IMR-90 (cell line): ENCODE results near the gene METTL2A. TPM values are rescaled to one million over a fixed set of nuclear protein-coding genes. Genes with fewer than 3 reads are reported as not detected.
"Not testable (repeated sequence)": the region's sequence is repeated elsewhere in the genome, so short reads cannot be mapped to it uniquely, and the experiment has no call there.

Experiments
- ATAC-seq: fragments of 200-7000 bp; cut with Tn5 transposase; 2 replicates; pipeline ENCODE4 v1.9.1; 2020; ENCODE audit warnings: low read depth, mild to moderate bottlenecking, moderate library complexity
- BruUV-seq: library from RNA; stranded (reverse); fragments of 400-500 nt; replicated peaks from 2 replicates; lab custom pipeline; 2021; lab: Mats Ljungman, UMichigan
- CTCF ChIA-PET: fragments of 300-600 bp; formaldehyde crosslinking; extraction: SDS; loops from one replicate; lab custom pipeline; 2021; ENCODE audit warnings: antibody characterized with exemption; lab: Yijun Ruan, JAX
- POLR2A ChIA-PET: fragments of 300-600 bp; sonication (Branson Sonifier 250); formaldehyde crosslinking; loops from one replicate; lab custom pipeline; 2022; ENCODE audit warnings: antibody characterized with exemption; ENCODE audit not compliant: unreplicated experiment; lab: Charles Lee
- DNase-seq: peaks from one replicate; pipeline ENCODE4 v3.0.0; 2013
- H2AFZ ChIP-seq: replicated peaks from 2 replicates; pipeline ENCODE3; 2013; ENCODE audit warnings: low read length, mild to moderate bottlenecking; ENCODE audit not compliant: poor library complexity
- H2AK5ac ChIP-seq: 2 replicates; pipeline ENCODE4 v1.6.1; 2013; ENCODE audit warnings: low read depth, low read length, inconsistent platforms
- H2AK9ac ChIP-seq: replicated peaks from 2 replicates; pipeline ENCODE3; 2013; ENCODE audit warnings: mild to moderate bottlenecking, low read depth, low read length, moderate library complexity; ENCODE audit not compliant: poor library complexity
- H2BK120ac ChIP-seq: 2 replicates; pipeline ENCODE4 v1.6.1; 2013; ENCODE audit warnings: low read depth, low read length, inconsistent platforms
- H2BK15ac ChIP-seq: 3 replicates; pipeline ENCODE4 v1.6.1; 2013; ENCODE audit warnings: low read depth, low read length, inconsistent platforms
- H2BK20ac ChIP-seq: 2 replicates; pipeline ENCODE4 v1.6.1; 2013; ENCODE audit warnings: low read depth, mild to moderate bottlenecking, inconsistent platforms, low read length, moderate library complexity
- H2BK5ac ChIP-seq: 2 replicates; pipeline ENCODE4 v1.6.1; 2013; ENCODE audit warnings: mild to moderate bottlenecking, low read depth, low read length, inconsistent platforms; ENCODE audit not compliant: poor library complexity, severe bottlenecking
- H3K14ac ChIP-seq: replicated peaks from 2 replicates; pipeline ENCODE4 v1.6.1; 2013; ENCODE audit warnings: low read depth, low read length, inconsistent platforms
- H3K18ac ChIP-seq: 2 replicates; pipeline ENCODE4 v1.6.1; 2013; ENCODE audit warnings: low read depth, low read length, control low read depth
- H3K23ac ChIP-seq: 2 replicates; pipeline ENCODE4 v1.6.1; 2013; ENCODE audit warnings: low read depth, low read length, inconsistent platforms
- H3K27ac ChIP-seq: 2 replicates; pipeline ENCODE4 v1.5.1; 2013; ENCODE audit warnings: mild to moderate bottlenecking, control low read depth, low read length; ENCODE audit not compliant: insufficient read depth
- H3K27me3 ChIP-seq: 2 replicates; pipeline ENCODE4 v1.6.1; 2013; ENCODE audit warnings: low read length; ENCODE audit not compliant: control insufficient read depth, insufficient read depth
- H3K36me3 ChIP-seq: 2 replicates; pipeline ENCODE4 v1.6.1; 2013; ENCODE audit warnings: low read length, mixed read lengths; ENCODE audit not compliant: control insufficient read depth, insufficient read depth
- H3K4ac ChIP-seq: 2 replicates; pipeline ENCODE4 v1.6.1; 2013; ENCODE audit warnings: low read depth, low read length, inconsistent platforms
- H3K4me1 ChIP-seq: 2 replicates; pipeline ENCODE4 v1.6.1; 2013; ENCODE audit warnings: low read length, mixed read lengths; ENCODE audit not compliant: control insufficient read depth, insufficient read depth
- H3K4me2 ChIP-seq: 2 replicates; pipeline ENCODE4 v1.6.1; 2013; ENCODE audit warnings: low read depth, mild to moderate bottlenecking, control low read depth, low read length, moderate library complexity
- H3K4me3 ChIP-seq: 2 replicates; pipeline ENCODE4 v1.5.1; 2013; ENCODE audit warnings: low read depth, mild to moderate bottlenecking, control low read depth, low read length, moderate library complexity; ENCODE audit not compliant: insufficient read depth
- H3K56ac ChIP-seq: 2 replicates; pipeline ENCODE4 v1.6.1; 2013; ENCODE audit warnings: low read length, inconsistent platforms; ENCODE audit not compliant: insufficient read depth; ENCODE audit errors: extremely low read depth
- H3K79me1 ChIP-seq, 2 experiments: 2 replicates each; pipeline ENCODE4 v1.6.1; 2013; ENCODE audit warnings: low read length in 2 of 2, inconsistent platforms in 1 of 2, low read depth in 1 of 2
- H3K9ac ChIP-seq: 2 replicates; pipeline ENCODE4 v1.6.1; 2013; ENCODE audit warnings: low read depth, low read length, control low read depth
- H3K9me1 ChIP-seq: 2 replicates; pipeline ENCODE4 v1.6.1; 2013; ENCODE audit warnings: low read length, inconsistent platforms; ENCODE audit not compliant: insufficient read depth
- H3K9me3 ChIP-seq: 2 replicates; pipeline ENCODE4 v1.6.1; 2013; ENCODE audit warnings: low read length; ENCODE audit not compliant: control insufficient read depth, insufficient read depth
- H4K20me1 ChIP-seq: 2 replicates; pipeline ENCODE4 v1.6.1; 2013; ENCODE audit warnings: low read length, inconsistent platforms; ENCODE audit not compliant: insufficient read depth
- H4K5ac ChIP-seq: 2 replicates; pipeline ENCODE4 v1.6.1; 2013; ENCODE audit warnings: mild to moderate bottlenecking, low read depth, low read length, control low read depth
- H4K8ac ChIP-seq, 2 experiments: 2 replicates each; pipeline ENCODE4 v1.6.1; 2013; ENCODE audit warnings: low read depth in 2 of 2, low read length in 2 of 2, control low read depth in 1 of 2, inconsistent platforms in 1 of 2
- H4K91ac ChIP-seq: 2 replicates; pipeline ENCODE4 v1.6.1; 2013; ENCODE audit warnings: low read depth, low read length, inconsistent platforms; ENCODE audit not compliant: insufficient read depth
- WGBS, 2 experiments: methylation state at CpG; one replicate each; pipeline versions ENCODE4 v1.1.5 to v1.1.7; 2013; ENCODE audit warnings: missing lambda C conversion rate in 2 of 2; ENCODE audit not compliant: insufficient read length in 1 of 2; ENCODE audit errors: extremely low coverage in 2 of 2; 5-methylcytosine and 5-hydroxymethylcytosine counted together
- dilution Hi-C: fragments of 300-500 bp; cut with HindIII; formaldehyde crosslinking; loops from one replicate; pipeline ENCODE4 v1.14.3; 2018; ENCODE audit warnings: low sequenced_read_pairs; ENCODE audit not compliant: unreplicated experiment
- in situ Hi-C: fragments of 300-500 bp; cut with MboI; formaldehyde crosslinking; loops from 3 replicates; pipeline ENCODE4 v1.14.3; 2019; ENCODE audit warnings: low sequenced_read_pairs, inconsistent platforms, mixed read lengths
- intact Hi-C: fragments of 100-400 bp; cut with micrococcal nuclease; formaldehyde crosslinking; loops from 2 replicates; pipeline ENCODE4 v1.10.0; 2022
- polyA plus RNA-seq, 3 experiments: library from polyadenylated mRNA; depleted of rRNA; stranded (reverse); fragments of >200 nt; gene quantifications; 2 replicates each; pipeline ENCODE4 v1.2.3, GENCODE V29; 2012; ENCODE audit warnings: low replicate concordance in 1 of 3
- total RNA-seq: library from RNA; depleted of rRNA; stranded (reverse); fragments of >200 nt; gene quantifications from 2 replicates; pipeline ENCODE4 v1.2.3, GENCODE V29; 2012

METTL2A gene
- total and polyA plus RNA-seq, 2 of the 4 experiments (the other 2 are of a cell fraction), result 12.0 to 24.6 TPM

DNA sequence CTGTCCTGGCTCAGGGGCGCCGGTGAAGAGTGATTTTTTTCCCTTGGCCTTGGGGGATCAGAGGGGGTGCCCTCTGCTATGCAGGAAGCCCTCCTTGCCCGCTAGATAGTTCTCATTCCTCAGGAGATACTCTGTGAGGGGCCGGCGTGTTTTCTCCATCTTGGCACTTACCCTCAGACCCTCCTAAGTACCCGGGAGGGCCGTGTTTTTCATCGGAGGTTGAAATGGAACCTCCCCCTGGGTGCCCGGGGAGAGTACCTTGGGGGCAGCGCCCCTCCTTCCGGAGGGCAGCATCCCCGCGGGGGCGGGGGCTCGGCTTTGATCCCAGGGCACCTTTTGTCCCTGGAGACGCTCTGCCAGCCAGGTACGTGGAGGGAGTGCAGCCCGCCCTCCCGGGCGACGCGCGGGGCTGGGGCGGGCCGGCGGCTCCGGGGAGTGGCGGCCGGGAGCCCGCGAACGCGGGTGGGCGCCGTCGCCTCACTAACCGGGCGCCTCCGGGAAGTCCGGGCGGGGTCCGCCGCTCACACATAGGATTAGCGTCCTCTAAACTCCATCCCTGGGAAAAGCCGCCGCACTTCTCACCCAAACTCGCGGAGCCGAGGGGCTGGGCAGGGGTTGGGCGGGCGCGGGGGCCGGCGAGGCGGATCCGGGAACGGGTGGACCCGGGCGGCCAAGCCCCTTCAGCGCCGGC is 54.2 kb downstream of the METTL2A start:
- Histone ChIP-seq H3K4ac (peak overlapping the region; percentile 56; the same call in 1 of the 2 replicates), H3K4me2 (peak overlapping the region; percentile 90), H3K79me1 (peaks cover 10 to 21% of the 10 kb centered on the region in 2 experiments), H4K8ac (peak overlapping the region in 1 of 2 experiments; percentile 72; a peak in 1 of 4 replicates), H3K4me3 (peak overlapping the region; percentile 79), H3K56ac (peak overlapping the region; percentile 17; the same call in 1 of the 2 replicates), H2AK5ac (peak overlapping the region; percentile 73; the same call in 1 of the 2 replicates), H3K23ac (peak overlapping the region; percentile 82), H3K9ac (peak overlapping the region; percentile 62), H3K14ac (peak overlapping the region; percentile 71), H3K27ac (peak overlapping the region; percentile 30), H4K5ac (0 out of 2 replicates have a peak overlapping the region, but pooled peaks have one; percentile 8)
- WGBS, 2 experiments, result 2% methylated on average over 17 of the region's 61 CpGs; no CpG with 5 or more reads in 1 of the 2 experiments
- H2BK15ac ChIP-seq, H3K4me1 ChIP-seq, H2AK9ac ChIP-seq, intact Hi-C loops, H4K20me1 ChIP-seq, H3K9me1 ChIP-seq, H2BK5ac ChIP-seq, H2AFZ ChIP-seq, in situ Hi-C loops, H3K9me3 ChIP-seq, BruUV-seq, H2BK20ac ChIP-seq, H4K91ac ChIP-seq, H3K18ac ChIP-seq, POLR2A ChIA-PET, H3K27me3 ChIP-seq, H2BK120ac ChIP-seq, H3K36me3 ChIP-seq, CTCF ChIA-PET, dilution Hi-C loops, DNase-seq: not testable (repeated sequence)
- peak; percentile 0 for ATAC-seq
